NCI-H1105 (cell line): ENCODE results near the gene SMARCA4.

ENCODE experiments used
- DNase-seq: peaks from one replicate; lab custom pipeline; 2025; lab: John Stamatoyannopoulos, UW

Gene SMARCA4

DNA sequence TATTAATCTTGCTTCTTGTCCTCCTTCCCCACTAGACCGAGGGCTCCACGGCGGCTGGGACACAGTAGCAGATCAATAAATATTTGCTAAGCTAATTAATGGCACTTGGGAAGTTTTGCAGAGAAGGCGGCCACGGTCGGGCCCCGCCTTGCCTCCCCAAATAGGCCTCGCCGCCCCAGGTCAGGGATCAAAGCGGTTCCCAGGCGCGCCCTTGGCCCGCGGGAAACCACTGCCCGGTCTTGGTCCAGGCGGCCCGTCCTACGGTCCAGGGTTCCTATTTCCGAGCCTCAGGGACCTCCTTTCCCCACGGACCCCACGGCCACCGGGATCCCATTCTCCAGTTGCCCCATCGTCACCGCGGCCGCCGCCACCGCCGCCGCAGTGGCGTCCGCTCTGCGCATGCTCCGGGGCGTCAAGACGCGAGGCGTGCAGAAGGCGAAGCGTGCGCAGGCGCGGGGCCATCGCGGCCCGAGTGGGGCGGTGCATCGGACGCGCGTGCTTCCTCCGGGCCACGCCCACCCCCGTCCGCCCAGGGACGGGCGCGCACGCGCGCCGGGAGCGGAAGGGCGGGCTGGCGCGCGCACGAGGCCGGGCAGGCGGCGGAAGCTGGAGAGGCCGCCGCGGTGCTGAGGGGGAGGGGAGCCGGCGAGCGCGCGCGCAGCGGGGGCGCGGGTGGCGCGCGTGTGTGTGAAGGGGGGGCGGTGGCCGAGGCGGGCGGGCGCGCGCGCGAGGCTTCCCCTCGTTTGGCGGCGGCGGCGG lies at the start of gene SMARCA4:
Gene SMARCA4 (plus strand): TSS at position 717 of the 759 bp plus-strand sequence. CDS start 23,122 bp downstream, outside the sequence.
- peak; percentile 98 for DNase-seq

DNA sequence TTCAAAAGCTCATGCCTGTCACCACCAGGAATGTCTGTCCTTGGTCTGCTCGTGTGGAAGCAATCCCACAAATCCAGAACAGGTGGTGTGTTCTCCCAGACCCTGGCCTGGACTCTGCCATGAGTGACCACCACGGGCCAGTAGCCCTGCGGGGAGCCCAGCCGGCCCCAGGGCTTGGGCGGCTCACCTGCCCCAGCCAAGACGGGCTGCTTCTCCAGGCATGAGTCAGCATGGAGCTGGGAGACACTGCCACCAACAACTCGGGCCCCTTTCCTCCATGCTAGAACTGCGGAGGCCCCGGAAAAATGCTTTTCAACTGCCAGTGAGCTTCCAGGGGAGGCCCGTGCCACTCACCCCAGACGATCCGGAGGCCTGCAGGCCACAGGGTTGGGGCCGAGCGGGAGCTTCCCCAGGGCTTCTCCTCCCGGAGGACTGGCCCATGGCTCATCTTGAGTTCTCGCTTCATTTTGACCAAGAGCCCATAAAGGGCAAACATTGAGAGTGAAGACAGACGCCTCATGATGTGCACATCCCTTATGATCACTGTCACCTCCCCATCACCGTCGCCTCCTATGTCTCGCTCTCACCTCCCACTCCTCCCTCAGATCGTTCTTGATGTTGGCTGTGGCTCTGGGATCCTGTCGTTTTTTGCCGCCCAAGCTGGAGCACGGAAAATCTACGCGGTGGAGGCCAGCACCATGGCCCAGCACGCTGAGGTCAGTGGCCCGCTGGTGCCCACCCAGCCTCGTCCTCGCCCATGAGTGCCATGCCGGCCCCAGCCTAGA lies 49.1 kb upstream of the SMARCA4 start:
- no peak for DNase-seq

DNA sequence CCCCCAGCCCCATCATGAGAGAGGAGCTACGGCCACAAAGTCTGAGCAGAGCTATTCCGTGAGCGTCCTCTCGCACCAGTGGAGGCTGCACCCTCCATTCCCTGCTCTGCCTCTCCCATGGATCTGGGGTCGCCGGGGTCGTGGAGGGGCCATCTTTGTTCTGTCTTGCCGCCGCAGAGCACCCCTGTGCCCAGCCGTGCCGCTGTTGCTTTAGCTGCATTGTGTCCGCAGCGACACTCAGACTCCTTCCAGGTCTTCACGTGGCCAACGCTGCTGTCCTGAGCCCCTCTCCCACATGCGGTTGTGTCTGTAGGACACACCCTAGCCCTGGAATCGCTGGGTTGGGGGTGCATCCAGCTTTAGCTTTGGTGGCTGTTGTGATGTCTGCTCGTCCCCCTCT lies 48.2 kb upstream of the SMARCA4 start:
- no peak for DNase-seq

DNA sequence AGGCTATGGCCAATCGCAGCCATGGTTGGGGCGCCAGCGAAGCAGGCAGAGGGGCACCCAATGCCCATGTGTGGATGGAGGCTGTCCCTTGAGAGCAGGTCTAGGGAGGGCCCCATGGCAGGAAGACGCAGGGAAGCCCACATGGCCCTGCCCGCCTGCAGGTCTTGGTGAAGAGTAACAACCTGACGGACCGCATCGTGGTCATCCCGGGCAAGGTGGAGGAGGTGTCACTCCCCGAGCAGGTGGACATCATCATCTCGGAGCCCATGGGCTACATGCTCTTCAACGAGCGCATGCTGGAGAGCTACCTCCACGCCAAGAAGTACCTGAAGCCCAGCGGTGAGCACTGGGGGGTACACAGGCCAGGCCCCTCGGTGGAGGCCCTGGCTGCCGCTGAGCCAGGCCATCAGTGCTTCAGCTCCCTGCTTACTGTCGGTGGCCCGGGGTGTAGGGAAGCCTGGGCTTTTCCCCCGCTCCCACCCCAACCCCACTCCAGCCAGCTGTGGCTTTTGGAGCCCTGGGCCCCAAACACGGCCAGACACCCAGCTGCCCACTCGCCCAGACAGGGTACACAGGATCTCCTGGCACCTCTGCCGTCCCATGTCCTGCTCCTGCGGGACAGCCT lies 47.0 kb upstream of the SMARCA4 start:
- DNase-seq: no peak

DNA sequence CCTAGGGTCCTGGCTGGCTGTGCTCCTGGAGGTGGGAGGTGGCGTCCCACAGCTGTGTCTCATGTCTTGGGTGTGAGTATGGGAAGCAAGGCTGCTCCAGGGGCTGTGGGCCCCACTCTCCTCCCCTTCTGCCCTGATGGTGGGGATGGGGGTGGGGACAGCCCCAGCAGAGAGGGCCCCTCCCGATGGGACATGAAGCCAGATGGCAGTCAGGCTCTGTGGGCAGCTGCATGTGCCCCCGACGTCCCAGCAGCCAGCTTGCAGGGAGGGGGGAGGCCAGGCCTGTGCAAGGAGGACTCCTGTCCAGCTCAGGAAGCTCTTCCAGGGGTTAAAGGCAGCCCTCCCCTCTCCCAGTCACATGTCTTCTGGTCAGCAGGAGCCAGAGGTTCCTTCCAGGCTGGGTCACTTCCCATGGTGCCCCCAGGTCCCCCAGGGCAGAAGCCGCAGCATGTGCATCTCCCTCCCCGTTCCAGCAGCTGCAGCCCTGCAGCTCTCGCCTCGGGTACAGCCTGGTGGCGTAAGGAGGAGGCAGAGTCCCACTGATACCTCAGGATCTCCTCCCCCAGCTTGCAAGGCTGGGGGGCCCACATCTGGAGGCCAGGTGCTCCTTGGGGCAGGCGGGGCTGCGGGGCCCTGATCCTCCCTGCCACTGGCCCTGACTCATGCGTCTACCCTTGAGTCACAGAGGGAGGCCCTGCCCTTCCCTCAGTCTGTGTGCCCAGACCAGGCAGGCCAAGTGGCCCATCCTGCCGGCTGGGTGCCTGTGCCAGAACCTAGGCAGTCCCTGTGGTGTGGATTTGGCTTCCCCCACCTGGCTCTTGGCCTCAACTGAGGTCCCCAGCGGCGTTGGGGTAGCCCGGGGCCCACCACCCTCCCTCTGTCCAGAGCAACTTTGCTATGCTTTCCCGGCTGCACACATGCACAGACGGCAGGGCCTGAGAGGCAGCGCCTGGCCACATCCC lies 45.4 kb upstream of the SMARCA4 start:
- no peak for DNase-seq

DNA sequence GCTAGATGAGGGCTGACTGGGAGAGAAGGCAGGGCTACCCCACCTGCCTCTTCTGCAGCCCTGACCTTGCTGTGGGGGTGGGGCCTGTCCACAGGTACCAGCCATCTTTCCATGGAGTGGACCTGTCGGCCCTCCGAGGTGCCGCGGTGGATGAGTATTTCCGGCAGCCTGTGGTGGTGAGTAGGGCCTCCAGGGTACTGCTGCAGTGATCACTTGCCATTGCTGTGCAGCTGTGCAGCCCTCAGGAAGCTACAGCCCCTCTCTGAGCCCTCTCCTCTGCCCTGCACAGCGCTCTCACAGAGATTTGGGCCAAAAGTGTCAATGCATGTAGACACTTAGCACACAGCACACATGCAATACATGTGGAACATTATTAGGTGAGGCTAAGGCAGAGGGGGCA lies 44.2 kb upstream of the SMARCA4 start:
- no peak for DNase-seq

DNA sequence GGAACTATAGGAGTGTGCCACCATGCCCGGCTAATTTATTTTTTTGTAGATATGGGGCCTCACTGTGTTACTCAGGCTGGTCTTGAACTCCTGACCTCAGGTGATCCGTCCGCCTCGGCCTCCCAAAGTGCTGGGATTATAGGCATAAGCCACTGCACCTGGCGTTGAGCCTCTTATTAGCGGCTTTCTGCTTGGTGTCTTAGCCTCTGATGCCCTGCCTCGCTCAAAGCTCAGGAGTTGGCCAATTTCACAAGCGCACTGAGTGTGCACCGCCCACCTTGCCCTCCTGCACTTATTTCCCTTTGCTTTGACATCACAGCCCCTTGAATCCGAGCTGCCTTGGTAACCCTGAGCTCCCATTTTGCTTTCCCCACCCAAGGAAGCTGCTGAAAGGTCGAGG lies 42.5 kb upstream of the SMARCA4 start:
- DNase-seq: no peak

DNA sequence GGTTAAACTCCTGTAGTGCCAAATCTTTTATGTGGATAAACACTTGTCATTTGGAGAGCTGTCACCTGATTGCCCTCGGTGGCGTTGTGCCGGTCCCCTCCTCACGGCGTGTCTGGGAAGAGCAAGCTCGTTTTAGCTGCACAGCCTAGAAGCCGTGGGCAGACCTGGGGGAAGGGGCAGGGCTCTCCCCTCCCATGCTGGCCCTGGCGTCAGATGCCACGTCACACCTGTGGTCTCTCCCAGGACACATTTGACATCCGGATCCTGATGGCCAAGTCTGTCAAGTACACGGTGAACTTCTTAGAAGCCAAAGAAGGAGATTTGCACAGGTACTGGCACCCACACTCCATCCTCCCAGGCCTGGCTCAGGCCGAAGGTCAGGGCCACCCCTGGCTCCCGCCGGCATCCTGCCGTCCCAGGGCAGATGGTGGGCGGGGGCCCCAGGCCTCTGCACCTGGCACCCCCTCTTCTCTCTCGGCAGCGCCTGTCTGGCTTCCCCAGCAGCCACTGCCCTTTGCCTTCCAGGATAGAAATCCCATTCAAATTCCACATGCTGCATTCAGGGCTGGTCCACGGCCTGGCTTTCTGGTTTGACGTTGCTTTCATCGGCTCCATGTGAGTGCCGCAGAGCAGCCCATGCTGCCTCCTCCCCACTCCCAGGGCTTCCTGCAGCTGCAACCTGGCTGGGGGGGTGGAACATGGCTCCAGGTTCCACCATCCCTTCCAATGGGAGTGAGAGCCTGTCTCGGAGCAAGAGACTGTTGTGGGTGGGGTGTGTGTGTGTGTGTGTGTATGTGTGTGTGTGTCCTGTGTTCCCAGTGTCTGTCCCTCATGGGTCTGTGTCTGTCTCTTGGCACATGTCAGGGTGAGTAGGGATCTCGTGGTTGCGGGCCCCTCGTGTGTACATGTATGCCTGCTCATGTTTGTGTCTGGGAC lies 41.2 kb upstream of the SMARCA4 start:
- DNase-seq: peak; percentile 8

DNA sequence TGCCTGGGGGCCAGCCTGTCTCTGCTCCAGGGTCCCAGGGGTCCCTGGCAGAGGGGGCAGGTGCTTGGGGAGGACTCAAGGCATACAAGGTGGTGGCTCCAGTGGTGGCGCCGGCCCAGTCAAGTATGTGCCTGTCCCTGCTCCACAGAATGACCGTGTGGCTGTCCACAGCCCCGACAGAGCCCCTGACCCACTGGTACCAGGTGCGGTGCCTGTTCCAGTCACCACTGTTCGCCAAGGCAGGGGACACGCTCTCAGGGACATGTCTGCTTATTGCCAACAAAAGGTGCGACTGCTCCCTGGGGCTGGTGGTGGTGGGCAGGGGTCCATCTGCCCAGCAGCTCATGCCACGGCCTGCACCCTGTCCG lies 40.6 kb upstream of the SMARCA4 start:
- DNase-seq: no peak

DNA sequence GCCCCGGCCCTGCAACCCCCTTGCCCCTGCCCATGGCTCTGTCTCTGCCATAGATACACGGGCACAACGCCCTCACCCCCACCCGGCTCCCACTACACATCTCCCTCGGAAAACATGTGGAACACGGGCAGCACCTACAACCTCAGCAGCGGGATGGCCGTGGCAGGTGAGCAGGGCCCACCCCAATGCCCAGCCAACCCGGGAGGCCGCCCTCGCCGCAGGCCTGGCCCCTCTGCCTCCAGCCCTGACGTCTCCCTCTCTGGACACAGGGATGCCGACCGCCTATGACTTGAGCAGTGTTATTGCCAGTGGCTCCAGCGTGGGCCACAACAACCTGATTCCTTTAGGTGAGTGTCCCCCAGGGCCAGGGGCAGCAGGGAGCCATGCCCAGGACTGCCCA lies 40.0 kb upstream of the SMARCA4 start:
- DNase-seq: no peak

DNA sequence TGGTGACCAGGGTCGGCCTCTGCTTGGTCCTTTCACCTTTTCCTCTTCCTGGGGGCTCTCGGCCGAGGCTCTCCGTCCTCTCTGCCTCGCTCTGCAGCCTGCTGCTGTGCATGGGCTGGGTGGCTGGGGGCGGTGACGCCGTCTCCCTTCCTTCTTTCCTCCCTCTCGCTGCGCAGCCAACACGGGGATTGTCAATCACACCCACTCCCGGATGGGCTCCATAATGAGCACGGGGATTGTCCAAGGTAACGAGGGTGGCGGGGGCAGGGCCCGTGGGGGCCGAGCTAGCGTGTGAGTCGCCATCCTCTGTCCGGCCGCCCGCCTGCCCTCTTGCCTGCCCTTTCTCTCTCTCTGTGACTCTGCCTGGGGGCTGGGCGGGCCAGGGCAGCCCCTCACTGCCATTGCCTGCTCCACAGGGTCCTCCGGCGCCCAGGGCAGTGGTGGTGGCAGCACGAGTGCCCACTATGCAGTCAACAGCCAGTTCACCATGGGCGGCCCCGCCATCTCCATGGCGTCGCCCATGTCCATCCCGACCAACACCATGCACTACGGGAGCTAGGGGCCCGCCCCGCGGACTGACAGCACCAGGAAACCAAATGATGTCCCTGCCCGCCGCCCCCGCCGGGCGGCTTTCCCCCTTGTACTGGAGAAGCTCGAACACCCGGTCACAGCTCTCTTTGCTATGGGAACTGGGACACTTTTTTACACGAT lies 39.5 kb upstream of the SMARCA4 start:
- DNase-seq: no peak

DNA sequence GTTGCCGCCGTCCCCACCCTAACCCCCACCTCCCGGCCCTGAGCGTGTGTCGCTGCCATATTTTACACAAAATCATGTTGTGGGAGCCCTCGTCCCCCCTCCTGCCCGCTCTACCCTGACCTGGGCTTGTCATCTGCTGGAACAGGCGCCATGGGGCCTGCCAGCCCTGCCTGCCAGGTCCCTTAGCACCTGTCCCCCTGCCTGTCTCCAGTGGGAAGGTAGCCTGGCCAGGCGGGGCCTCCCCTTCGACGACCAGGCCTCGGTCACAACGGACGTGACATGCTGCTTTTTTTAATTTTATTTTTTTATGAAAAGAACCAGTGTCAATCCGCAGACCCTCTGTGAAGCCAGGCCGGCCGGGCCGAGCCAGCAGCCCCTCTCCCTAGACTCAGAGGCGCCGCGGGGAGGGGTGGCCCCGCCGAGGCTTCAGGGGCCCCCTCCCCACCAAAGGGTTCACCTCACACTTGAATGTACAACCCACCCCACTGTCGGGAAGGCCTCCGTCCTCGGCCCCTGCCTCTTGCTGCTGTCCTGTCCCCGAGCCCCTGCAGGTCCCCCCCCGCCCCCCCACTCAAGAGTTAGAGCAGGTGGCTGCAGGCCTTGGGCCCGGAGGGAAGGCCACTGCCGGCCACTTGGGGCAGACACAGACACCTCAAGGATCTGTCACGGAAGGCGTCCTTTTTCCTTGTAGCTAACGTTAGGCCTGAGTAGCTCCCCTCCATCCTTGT lies 38.8 kb upstream of the SMARCA4 start:
- DNase-seq: no peak

DNA sequence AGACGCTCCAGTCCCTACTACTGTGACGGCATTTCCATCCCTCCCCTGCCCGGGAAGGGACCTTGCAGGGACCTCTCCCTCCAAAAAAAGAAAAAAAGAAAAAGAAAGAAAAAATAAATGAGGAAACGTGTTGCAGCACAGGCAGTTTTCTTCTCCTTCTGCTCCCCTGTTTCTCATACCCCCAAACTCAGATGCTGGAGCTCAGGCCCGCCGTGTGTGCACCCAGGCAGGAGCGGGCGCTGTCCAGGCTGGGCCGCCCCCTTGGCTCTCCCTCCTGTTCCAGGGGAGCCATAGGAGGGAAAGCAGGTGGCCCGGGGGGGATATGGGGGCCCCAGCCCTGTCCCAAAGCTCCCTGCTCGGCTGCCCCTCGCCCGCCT lies 38.2 kb upstream of the SMARCA4 start:
- no peak for DNase-seq

DNA sequence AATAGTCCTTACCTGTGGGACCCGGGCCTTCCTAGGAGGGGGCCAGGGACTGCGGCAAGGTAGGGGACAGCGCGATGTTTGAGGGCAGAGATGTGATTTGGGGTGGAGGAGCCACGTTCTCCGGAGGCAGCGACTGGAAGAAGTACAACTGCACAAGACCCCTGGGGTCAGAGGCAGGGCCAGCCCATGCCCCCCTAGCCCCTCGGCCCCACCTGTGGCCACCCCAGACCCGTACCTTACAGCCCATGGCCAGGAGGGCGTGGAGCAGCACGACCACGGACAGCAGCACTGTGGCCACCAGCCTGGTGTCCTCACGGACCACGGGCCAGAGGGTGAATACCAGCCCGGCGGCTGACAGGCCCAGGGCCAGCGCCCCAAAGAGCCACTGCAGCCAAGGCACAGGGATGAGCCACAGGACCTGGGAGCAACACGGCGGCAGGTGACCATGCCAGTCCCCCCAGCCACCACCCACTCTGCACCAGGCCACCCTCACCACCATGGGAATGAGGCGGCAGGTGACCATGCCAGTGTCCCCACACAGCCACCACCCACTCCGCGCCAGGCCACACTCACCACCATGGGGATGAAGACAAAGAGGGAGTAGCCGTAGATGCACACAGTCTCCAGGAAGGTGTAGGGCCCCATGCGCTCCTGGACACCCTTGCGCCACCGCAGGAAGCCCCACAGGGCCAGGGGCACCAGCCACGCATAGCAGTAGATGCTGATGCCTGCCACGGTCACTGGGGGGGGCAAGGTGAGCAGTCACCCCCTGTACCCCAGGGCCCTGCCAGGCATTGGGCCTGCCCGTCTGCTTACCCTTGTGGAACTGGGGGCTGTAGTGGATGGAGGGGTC lies 37.3 kb upstream of the SMARCA4 start:
- DNase-seq: no peak

DNA sequence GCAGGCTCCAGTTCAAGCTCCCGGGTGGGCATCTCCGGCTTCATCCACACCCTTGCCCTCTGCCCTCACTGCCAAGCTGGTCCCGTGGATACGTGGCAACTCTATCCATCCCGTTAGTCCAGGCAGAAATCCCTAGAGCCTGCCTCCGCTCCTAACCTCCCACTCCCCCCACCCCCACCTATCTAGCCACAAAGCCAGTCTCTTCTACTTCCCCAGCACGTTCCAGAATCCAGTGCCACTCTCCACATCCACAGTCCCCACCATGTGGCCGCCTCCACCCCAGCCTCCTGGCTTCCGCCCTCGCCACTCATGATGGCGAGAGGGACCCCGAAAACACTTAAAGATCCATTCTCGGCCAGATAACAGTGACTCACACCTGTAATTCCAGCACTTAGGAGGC lies 36.2 kb upstream of the SMARCA4 start:
- no peak for DNase-seq

DNA sequence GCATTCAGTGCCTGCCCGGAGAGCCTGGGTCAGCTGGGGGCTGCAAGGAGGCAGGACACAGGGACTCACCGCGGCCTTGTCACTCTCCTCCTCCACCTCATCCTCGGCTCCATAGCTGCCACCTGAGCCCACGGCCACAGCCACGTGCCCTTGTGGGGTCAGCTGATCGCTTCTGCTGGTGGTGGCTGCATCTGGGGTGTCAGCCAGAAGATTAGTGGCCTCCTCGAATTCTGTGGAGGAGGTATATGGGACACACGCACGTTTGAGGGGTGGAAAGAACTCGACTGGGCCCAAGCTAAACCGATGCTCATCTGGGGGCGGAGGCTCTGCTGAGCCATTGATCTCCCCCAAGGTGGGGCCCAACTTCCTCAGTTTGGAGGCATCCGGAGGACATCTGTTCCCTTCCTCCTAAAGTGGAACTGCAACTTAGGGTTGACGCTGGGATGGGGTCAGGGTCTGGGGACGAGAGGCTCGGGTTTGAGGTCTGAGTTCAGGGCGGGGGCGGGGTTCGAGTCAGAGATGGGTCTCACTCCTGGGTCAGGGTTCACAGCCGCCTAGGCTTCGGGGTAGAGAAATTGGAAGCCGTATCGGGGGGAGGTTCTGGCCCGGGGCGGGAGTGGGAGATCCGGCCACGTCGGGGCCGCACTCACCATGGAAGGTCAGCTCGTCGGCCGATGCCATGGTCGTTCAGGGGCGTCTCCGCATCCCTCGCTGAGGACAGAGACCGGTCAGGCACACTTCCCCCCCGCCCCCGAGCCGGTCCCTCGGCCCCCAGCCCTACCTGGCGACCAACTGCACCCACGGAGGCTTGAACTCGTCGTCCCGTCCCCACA lies 32.9 kb upstream of the SMARCA4 start:
- no peak for DNase-seq

DNA sequence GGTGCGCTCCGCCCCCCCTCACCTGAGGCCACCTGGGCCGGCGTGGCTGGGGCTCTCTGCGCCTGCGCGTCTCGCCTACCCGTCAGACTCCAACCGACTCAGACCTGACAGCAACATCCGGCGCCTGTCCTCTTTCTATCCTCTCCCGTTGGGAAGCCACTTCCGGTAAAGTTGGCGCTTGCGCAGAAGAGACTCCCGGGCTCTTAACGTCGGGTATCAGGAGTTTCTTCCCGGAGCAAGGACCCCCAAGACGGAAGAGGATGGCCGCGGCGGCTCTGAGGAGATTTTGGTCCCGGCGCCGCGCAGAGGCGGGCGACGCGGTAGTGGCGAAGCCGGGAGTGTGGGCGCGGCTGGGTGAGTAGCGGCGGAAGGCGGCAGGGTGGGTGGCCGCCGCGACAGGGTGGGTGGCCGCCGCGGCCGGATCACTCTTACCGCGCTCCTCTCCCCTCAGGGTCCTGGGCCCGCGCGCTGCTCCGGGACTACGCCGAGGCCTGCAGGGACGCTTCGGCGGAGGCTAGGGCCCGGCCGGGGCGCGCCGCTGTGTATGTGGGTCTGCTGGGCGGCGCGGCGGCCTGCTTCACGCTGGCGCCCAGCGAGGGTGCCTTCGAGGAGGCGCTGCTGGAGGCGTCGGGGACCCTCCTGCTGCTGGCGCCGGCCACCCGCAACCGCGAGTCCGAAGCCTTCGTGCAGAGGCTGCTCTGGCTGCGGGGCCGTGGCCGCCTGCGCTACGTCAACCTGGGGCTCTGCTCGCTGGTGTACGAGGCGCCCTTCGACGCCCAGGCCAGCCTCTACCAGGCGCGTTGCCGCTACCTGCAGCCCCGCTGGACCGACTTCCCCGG lies 32.0 kb upstream of the SMARCA4 start, which contains the start of the genes TIMM29 and YIPF2:
Gene TIMM29 (plus strand): TSS at position 249 of the 839 bp plus-strand sequence. CDS start 12 bp downstream, at position 261.
Gene YIPF2 (minus strand): TSS at position 77 of the 839 bp plus-strand sequence. CDS start 229 bp downstream, outside the sequence.
- peak; percentile 98 for DNase-seq
